PFSK-1 (cell line): ENCODE measurements around the gene FBN2.

Experiments
- POLR2AphosphoS5 ChIP-seq: IDR thresholded peaks from 2 replicates; pipeline ENCODE4 v1.6.1; 2012; ENCODE audit warnings: low read depth, mild to moderate bottlenecking, control low read depth, low read length, moderate library complexity
- SIN3A ChIP-seq: IDR thresholded peaks from 2 replicates; pipeline ENCODE4 v1.6.1; 2012; ENCODE audit warnings: mild to moderate bottlenecking, low read length, moderate library complexity, borderline replicate concordance; ENCODE audit not compliant: insufficient read depth
- TAF1 ChIP-seq: IDR thresholded peaks from 2 replicates; pipeline ENCODE4 v1.6.1; 2012; ENCODE audit warnings: low read length, control low read depth, borderline replicate concordance; ENCODE audit not compliant: insufficient read depth
- TF ChIP-seq, protein P1 (sequence below), 2 experiments: IDR thresholded peaks; 2 replicates each; pipeline versions ENCODE4 v1.6.1 to v1.8.0; 2011 to 2012; ENCODE audit warnings: low read depth in 2 of 2, low read length in 2 of 2, control low read depth in 1 of 2, inconsistent platforms in 1 of 2, mild to moderate bottlenecking in 1 of 2, moderate library complexity in 1 of 2; ENCODE audit not compliant: insufficient read depth in 1 of 2

DNA sequence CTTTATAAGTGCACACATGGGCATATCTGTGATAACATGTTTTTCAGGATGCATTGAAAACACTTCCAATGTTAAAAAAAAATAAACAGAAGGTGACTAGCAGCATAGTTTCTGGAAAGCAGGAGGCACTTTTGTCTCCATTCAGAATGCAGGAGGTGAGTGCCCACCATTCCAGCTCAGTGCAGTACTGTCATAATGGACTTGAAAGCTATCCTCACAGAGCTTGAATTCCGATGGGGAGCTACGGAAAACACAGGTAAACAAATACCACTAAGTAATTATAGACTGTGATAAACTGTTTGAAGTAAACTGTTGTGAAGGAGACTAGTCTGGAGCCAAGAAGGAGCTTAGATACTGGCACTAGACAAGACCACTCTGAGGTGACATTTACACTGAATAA lies 9.9 kb downstream of the FBN2 start:
- TF ChIP-seq POLR2AphosphoS5 (no peak), TAF1 (no peak), SIN3A (no peak)
- TF ChIP-seq, protein P1, sequence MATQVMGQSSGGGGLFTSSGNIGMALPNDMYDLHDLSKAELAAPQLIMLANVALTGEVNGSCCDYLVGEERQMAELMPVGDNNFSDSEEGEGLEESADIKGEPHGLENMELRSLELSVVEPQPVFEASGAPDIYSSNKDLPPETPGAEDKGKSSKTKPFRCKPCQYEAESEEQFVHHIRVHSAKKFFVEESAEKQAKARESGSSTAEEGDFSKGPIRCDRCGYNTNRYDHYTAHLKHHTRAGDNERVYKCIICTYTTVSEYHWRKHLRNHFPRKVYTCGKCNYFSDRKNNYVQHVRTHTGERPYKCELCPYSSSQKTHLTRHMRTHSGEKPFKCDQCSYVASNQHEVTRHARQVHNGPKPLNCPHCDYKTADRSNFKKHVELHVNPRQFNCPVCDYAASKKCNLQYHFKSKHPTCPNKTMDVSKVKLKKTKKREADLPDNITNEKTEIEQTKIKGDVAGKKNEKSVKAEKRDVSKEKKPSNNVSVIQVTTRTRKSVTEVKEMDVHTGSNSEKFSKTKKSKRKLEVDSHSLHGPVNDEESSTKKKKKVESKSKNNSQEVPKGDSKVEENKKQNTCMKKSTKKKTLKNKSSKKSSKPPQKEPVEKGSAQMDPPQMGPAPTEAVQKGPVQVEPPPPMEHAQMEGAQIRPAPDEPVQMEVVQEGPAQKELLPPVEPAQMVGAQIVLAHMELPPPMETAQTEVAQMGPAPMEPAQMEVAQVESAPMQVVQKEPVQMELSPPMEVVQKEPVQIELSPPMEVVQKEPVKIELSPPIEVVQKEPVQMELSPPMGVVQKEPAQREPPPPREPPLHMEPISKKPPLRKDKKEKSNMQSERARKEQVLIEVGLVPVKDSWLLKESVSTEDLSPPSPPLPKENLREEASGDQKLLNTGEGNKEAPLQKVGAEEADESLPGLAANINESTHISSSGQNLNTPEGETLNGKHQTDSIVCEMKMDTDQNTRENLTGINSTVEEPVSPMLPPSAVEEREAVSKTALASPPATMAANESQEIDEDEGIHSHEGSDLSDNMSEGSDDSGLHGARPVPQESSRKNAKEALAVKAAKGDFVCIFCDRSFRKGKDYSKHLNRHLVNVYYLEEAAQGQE (IDR thresholded peaks at IDR 0.05; ENCODE audit: insufficient read depth in 1 of 2, low read depth in 2 of 2, low read length in 2 of 2), result no peak
